Vagina (tissue), 2 donors: ENCODE data around the gene MSL1.

ENCODE experiments used
- POLR2A ChIP-seq, 2 donors: fragments of 450-650 bp; IDR thresholded peaks; one replicate each; pipeline ENCODE4 v1.6.1; 2017; ENCODE audit warnings: antibody characterized with exemption in 2 of 2, mild to moderate bottlenecking in 2 of 2, moderate library complexity in 2 of 2
- POLR2AphosphoS5 ChIP-seq, 2 donors: sonication (generic); formaldehyde crosslinking; IDR thresholded peaks; one replicate each; pipeline ENCODE4 v1.9.0; 2017; ENCODE audit warnings: antibody characterized with exemption in 2 of 2, mild to moderate bottlenecking in 2 of 2, low read depth in 1 of 2; ENCODE audit not compliant: insufficient read depth in 1 of 2
- TF ChIP-seq, protein P1 (sequence below), 3 experiments: fragments of 450-650 bp in 2 of 3; fragments of 200-600 bp in 1 of 3; sonication (generic) in 1 of 3; IDR thresholded peaks; one replicate each; pipeline ENCODE4 v1.5.1; 2017 to 2019; ENCODE audit warnings: antibody characterized with exemption in 3 of 3, mild to moderate bottlenecking in 2 of 3, moderate library complexity in 2 of 3

- TF ChIP-seq, protein P1, sequence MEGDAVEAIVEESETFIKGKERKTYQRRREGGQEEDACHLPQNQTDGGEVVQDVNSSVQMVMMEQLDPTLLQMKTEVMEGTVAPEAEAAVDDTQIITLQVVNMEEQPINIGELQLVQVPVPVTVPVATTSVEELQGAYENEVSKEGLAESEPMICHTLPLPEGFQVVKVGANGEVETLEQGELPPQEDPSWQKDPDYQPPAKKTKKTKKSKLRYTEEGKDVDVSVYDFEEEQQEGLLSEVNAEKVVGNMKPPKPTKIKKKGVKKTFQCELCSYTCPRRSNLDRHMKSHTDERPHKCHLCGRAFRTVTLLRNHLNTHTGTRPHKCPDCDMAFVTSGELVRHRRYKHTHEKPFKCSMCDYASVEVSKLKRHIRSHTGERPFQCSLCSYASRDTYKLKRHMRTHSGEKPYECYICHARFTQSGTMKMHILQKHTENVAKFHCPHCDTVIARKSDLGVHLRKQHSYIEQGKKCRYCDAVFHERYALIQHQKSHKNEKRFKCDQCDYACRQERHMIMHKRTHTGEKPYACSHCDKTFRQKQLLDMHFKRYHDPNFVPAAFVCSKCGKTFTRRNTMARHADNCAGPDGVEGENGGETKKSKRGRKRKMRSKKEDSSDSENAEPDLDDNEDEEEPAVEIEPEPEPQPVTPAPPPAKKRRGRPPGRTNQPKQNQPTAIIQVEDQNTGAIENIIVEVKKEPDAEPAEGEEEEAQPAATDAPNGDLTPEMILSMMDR (IDR thresholded peaks at IDR 0.05), result no peak
- TF ChIP-seq POLR2A (IDR thresholded peaks at IDR 0.05), result no peak
- TF ChIP-seq POLR2AphosphoS5 (IDR thresholded peaks at IDR 0.05; ENCODE audit: insufficient read depth in 1 of 2, low read depth in 1 of 2), result no peak
Measured at GRCh38 chr17:40178021-40178601, 56.3 kb downstream of the MSL1 start.
